Stimulated activated CD8-positive, alpha-beta memory T cell treated with anti-CD3 and anti-CD28 coated beads, Interleukin-7, amount 100 ng/mL, for 4 hours (primary cell): ENCODE measurements around the gene PHF21A.

Experiments used
- DNase-seq, 2 donors: peaks; one replicate each; pipeline ENCODE4 v3.0.0-alpha.2; 2020; ENCODE audit warnings: low read depth in 2 of 2

The PHF21A gene

DNA sequence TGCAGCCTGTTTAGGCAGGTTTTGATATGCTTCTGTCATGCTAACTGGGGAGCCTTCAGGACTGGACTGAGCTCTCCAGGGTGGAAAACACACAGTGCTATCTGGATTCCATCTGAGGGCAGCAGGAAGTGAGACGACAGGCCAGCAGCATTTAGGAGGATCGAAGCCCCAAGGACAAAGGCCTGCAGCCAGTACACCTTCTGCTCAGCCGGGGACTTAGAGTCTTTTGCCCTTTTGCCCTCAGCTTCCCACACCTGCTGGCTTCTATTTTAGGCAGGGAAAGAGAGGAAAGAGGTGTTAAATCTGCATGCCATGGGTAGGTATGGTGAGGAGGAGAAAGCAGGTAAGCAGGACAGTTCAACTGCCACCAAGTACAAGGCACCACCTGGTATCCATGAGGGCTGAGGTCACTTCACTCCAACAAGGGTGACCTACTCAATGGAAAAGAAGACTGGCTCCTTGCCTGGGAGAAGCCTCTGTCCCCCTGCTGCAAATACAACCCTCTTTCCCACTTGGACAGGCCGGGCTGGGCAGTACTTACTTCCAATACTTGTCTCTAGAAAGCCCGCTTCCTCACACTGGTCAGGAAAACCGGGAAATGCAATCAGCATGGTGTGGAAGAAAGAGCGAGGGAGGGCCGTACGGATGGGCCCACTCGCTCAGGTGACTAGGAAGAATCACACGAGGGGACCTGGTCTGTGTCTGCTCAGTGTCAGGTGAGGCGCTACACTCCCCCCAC, 186.5 kb downstream of the PHF21A start:
- no peak for DNase-seq

- no peak for DNase-seq
Measured at GRCh38 chr11:45933846-45934579, 187.2 kb downstream of the PHF21A start.

DNA sequence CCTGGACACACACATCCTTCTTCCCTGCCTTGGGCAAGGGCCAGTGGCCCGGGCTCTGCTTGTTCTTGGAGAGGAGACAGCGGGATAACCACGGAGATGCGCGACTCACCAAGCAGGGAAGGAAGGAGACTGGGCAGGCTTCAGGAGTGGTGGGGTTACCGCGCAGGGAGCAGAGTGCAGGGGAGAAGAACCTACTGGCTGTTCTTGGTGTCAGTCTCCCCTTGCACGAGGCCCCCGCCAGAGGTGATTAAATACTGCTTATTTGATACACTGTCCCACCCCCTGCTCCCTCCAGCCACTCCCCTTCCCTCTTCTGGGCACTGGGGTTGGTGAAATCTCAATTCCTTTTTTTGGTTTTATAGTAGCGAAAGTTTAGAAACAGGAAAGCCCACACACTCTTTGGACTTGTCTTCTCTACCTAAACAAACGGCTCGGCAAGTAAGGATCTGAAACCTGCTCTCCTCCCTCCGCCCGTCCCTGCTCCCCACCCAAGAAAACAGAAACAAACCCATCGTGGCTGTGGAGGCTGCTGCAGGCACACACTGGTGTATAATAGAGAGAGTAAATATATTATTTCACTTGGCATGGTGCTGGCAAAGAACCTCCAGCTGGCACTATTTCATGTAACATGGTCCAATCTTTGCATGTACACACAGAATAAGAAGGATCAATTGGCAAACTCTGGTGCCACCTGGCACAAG, 188.0 kb downstream of the PHF21A start:
- DNase-seq: no peak

DNA sequence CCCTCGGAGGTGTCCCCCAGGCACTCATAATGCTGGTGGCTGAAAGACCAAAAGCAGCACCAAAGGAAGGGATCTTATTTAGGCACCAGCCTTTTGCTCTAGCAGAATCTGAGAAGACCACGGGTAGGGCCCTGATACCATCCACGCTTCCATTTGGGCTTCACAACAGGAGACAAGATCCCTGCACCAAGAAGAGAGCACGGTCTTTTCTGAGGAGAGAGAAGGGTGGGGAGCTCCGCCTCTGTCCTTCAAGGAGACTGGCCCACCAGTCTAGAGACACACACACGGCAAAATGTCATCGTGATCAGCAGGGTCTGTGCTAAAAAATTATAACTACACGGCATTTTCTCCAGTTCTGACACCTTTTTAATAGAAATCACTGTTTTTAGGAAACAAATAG, 189.0 kb downstream of the PHF21A start:
- no peak for DNase-seq

GRCh38 chr11:45931739-45932138, 189.5 kb downstream of the PHF21A start:
- no peak for DNase-seq

- DNase-seq: no peak
Measured at GRCh38 chr11:45930951-45931570, 190.2 kb downstream of the PHF21A start.

DNA sequence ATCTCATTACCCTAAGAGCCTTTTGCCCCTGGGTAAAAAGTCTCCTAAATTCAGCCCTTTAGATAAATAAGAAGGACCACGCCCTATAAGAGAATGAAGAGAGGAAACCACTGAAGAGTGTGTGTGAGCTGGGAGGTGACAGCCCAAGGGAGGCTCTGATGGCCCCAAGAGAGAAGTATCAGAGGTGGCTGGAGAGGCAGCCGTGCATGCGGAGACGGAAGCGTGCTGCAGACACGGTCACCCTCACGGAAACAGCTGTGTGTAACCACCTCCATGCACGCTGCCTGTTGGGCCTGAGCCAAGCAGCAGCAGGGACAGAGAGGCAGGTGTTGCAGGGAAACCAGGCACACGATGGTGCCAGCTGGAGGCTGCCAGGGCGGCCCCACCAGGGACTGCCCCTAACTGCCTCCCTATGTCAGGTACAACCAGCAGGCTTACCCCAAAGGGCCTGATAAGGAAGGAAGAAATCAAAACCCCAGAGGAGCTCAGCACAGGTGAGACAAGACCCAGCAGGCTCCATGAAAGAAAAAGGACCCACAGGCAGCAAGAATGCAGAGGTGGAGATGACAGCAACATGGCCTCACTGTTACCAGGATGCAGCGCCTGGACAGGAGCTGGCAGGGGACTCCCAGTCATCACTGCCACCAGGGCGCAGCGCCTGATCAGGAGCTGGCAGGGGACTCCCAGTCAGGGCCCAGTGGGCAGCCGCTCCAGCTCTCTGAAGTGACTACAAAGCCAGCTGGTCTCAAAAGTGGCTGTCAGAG, 191.0 kb downstream of the PHF21A start:
- DNase-seq: peak in 1 of 2 donors; percentile 14

GRCh38 chr11:45929486-45930030, 191.7 kb downstream of the PHF21A start:
- no peak for DNase-seq

- DNase-seq: no peak
Measured at GRCh38 chr11:45928535-45929215, 192.6 kb downstream of the PHF21A start.

- no peak for DNase-seq
Measured at GRCh38 chr11:45927684-45928413, 193.4 kb downstream of the PHF21A start.

DNA sequence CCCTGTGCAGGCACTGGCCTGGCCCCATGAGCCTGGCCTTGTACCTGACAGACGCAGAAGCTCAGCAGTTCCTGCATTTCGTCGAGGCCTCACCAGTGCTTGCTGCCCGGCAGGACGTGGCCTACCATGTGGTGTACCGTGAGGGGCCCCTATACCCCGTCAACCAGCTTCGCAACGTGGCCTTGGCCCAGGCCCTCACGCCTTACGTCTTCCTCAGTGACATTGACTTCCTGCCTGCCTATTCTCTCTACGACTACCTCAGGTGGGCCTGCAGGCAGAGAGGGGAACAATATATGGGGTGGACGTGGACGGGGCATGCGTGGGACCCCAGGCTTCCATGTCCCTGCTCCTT, 193.9 kb downstream of the PHF21A start:
- DNase-seq: no peak

GRCh38 chr11:45926536-45927331, 194.5 kb downstream of the PHF21A start:
- DNase-seq: no peak

DNA sequence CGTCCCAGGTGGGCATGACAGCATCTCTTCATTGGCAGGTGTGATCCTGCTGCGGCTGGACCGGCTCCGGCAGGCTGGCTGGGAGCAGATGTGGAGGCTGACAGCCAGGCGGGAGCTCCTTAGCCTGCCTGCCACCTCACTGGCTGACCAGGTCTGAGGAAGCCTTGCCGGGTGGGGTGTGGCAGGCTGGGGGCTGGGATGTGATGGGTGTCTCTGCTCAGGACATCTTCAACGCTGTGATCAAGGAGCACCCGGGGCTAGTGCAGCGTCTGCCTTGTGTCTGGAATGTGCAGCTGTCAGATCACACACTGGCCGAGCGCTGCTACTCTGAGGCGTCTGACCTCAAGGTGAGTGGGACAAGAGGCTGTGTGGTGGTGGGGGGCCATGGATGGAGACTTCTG, 195.3 kb downstream of the PHF21A start:
- no peak for DNase-seq

- DNase-seq: no peak
Measured at GRCh38 chr11:45925550-45925949, 195.7 kb downstream of the PHF21A start.

- DNase-seq: no peak
Measured at GRCh38 chr11:45924927-45925326, 196.3 kb downstream of the PHF21A start.

DNA sequence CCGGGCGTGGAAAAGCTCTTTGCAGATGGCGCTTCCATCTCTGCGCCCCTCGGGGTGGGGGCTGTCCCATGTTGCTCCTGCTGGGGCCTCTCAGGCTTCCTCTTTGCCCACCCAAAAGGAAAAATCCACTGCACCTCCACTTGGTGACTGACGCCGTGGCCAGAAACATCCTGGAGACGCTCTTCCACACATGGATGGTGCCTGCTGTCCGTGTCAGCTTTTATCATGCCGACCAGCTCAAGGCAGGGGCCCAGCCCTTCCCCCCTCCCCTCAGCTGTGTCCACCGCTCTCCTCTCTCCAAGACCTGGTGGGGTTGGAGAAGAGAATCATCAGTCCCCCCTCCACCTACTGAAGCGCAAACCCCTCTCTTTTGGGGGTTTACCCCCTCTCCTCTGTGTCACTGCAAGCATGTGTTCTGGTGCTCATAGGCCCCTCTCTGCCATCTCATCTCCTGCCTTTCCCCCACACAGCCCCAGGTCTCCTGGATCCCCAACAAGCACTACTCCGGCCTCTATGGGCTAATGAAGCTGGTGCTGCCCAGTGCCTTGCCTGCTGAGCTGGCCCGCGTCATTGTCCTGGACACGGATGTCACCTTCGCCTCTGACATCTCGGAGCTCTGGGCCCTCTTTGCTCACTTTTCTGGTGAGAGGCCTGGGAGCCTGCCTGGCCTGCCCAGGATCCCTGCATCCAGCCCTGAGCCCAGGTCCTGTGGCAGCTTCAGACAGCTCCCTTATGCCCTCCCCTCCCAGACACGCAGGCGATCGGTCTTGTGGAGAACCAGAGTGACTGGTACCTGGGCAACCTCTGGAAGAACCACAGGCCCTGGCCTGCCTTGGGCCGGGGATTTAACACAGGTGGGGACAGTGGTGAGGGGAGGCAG, 197.0 kb downstream of the PHF21A start:
- no peak for DNase-seq

GRCh38 chr11:45922425-45923082, 198.7 kb downstream of the PHF21A start, which contains the start of gene LARGE2:
LARGE2 (plus strand) TSS chr11:45922656; CDS start chr11:45922883, 227 bp downstream.
- no peak for DNase-seq
